Measurements from ENCODE around the gene ELF2. TPM values are rescaled to one million over a fixed set of nuclear protein-coding genes. Genes with fewer than 3 reads are reported as not detected.

The ELF2 gene
- total and polyA plus RNA-seq, 2 of the 8 experiments (the other 6 are each of a cell fraction or from before 2014, with no cell fraction given), result 21.1 to 44.3 TPM

GRCh38 chr4:139036885-139037284, 140.1 kb downstream of the ELF2 start:
- no peak overlapping the region for H3K18ac ChIP-seq (ENCODE audit: extremely low read depth, low read length)
- no peaks in the 10 kb centered on the region for H3K4me1 ChIP-seq (replicated peaks in 1 of 4; ENCODE audit: control insufficient read depth in 3 of 4, insufficient read depth in 4 of 4, low read length in 3 of 4)
- H3K9ac ChIP-seq (replicated peaks in 1 of 4; ENCODE audit: extremely low read depth in 1 of 4, low read depth in 3 of 4, low read length in 3 of 4), result no peak overlapping the region
- H2AFZ ChIP-seq (ENCODE audit: low read length), result no peak overlapping the region
- FAIRE-seq (no peak), DNase-seq (ENCODE audit: low read depth in 1 of 2, low spot score in 2 of 2) (no peak)
- no peak overlapping the region for H2AK5ac ChIP-seq (ENCODE audit: low read depth, low read length)
- peaks cover 3% of the 10 kb centered on the region; the same call in 1 of the 2 replicates for H3K79me1 ChIP-seq (ENCODE audit: low read depth, low read length)
- H3K36me3 ChIP-seq (ENCODE audit: control insufficient read depth in 2 of 4, insufficient read depth in 4 of 4, low read length in 3 of 4), result peaks cover 0 to 3% (median 0%) of the 10 kb centered on the region in 4 experiments; a peak in 2 of 8 replicates
- H3K23ac ChIP-seq (ENCODE audit: insufficient read length), result no peak overlapping the region
- no peak overlapping the region for H3K56ac ChIP-seq (replicated peaks; ENCODE audit: insufficient read length, low read depth, low read length)
- H4K5ac ChIP-seq (ENCODE audit: insufficient read length, low read depth, low read length), result no peak overlapping the region
- H3K27me3 ChIP-seq (replicated peaks in 1 of 4; ENCODE audit: control insufficient read depth in 3 of 4, extremely low read depth in 1 of 4, insufficient read depth in 3 of 4, low read length in 3 of 4), result no peaks in the 10 kb centered on the region
- H2BK12ac ChIP-seq (ENCODE audit: low read depth, low read length), result no peak overlapping the region
- H2BK20ac ChIP-seq (ENCODE audit: low read length), result no peak overlapping the region
- no peaks in the 10 kb centered on the region for H3K23me2 ChIP-seq (ENCODE audit: low read depth, low read length)
- no peak overlapping the region for H3K14ac ChIP-seq (ENCODE audit: insufficient read length)
- H2BK120ac ChIP-seq (replicated peaks; ENCODE audit: low read depth, low read length), result no peak overlapping the region
- no peak overlapping the region for H3K4ac ChIP-seq (replicated peaks; ENCODE audit: insufficient read length, low read depth, low read length)
- WGBS, 2 experiments (ENCODE audit: extremely low coverage in 1 of 2, insufficient coverage in 1 of 2, insufficient read length in 1 of 2, insufficient replicate concordance in 2 of 2, low coverage in 1 of 2, low lambda C conversion rate in 2 of 2, missing lambda C conversion rate in 1 of 2), result 78% methylated on average over 2 of the region's 2 CpGs; no CpG with 5 or more reads in 1 of the 2 experiments
- H4K20me1 ChIP-seq (replicated peaks in 1 of 2; ENCODE audit: control insufficient read depth in 1 of 2, insufficient read depth in 2 of 2, low read length in 2 of 2), result peaks cover 15 to 22% of the 10 kb centered on the region in 2 experiments
- H3K4me2 ChIP-seq (ENCODE audit: insufficient read depth in 1 of 2, low read depth in 2 of 2, low read length in 2 of 2), result no peak overlapping the region
- no peak overlapping the region for H3K27ac ChIP-seq (ENCODE audit: low read depth, low read length)
- H3K9me3 ChIP-seq (ENCODE audit: insufficient read depth in 2 of 2, low read depth in 1 of 2, low read length in 1 of 2), result no peaks in the 10 kb centered on the region; a peak in 1 of 4 replicates
- CTCF ChIA-PET (ENCODE audit: partially characterized antibody), result interaction anchor here (1.6 kb wide), 1 partner anchor 30 kb away, joined by 4 read pairs; no protein-coding TSS in a partner anchor
- no peak overlapping the region for H2BK5ac ChIP-seq (ENCODE audit: low read depth, low read length)
- peaks cover 17 to 95% of the 10 kb centered on the region in 2 experiments for H3K79me2 ChIP-seq (ENCODE audit: control insufficient read depth in 1 of 2, insufficient read depth in 2 of 2, low read length in 2 of 2)
- no peak overlapping the region for H4K8ac ChIP-seq (ENCODE audit: extremely low read depth, insufficient read depth, low read length)
- no peak overlapping the region for H3K4me3 ChIP-seq (ENCODE audit: extremely low read depth in 1 of 4, insufficient read depth in 2 of 4, low read depth in 3 of 4, low read length in 4 of 4)
- H4K91ac ChIP-seq (replicated peaks; ENCODE audit: insufficient read length, low read length), result no peak overlapping the region
- no peak overlapping the region for H2BK15ac ChIP-seq (ENCODE audit: low read length)
- POLR2A ChIA-PET (ENCODE audit: partially characterized antibody), result no interaction called here
- TF ChIP-seq RNF2 (IDR thresholded peaks at IDR 0.05; ENCODE audit: borderline replicate concordance, low read depth, low read length, missing control alignments, poor library complexity, severe bottlenecking), result no peak
- no peak for TF ChIP-seq SRF (IDR thresholded peaks at IDR 0.05; ENCODE audit: low read depth, low read length)
- no peak for TF ChIP-seq TAF1 (IDR thresholded peaks at IDR 0.05; ENCODE audit: low read depth, low read length)
- no peak for TF ChIP-seq TEAD4 (IDR thresholded peaks at IDR 0.05; ENCODE audit: low read depth, low read length)
- TF ChIP-seq SIX5 (IDR thresholded peaks at IDR 0.05; ENCODE audit: low read depth, low read length), result no peak
- no peak for TF ChIP-seq CREB1 (IDR thresholded peaks at IDR 0.05)
- TF ChIP-seq CTBP2 (IDR thresholded peaks at IDR 0.05; ENCODE audit: borderline replicate concordance, insufficient read depth, insufficient read length, low read length), result no peak
- no peak for TF ChIP-seq ASH2L (IDR thresholded peaks at IDR 0.05; ENCODE audit: low read length)
- TF ChIP-seq CBX5 (IDR thresholded peaks at IDR 0.05; ENCODE audit: low read depth, low read length), result no peak
- TF ChIP-seq USF2 (IDR thresholded peaks at IDR 0.05; ENCODE audit: low read length), result no peak
- TF ChIP-seq NANOG (IDR thresholded peaks at IDR 0.05; ENCODE audit: insufficient read depth, low read depth, low read length, poor library complexity, severe bottlenecking), result no peak
- no peak for TF ChIP-seq NRF1 (IDR thresholded peaks at IDR 0.05; ENCODE audit: low read depth, low read length)
- TF ChIP-seq EP300 (IDR thresholded peaks at IDR 0.05; ENCODE audit: borderline replicate concordance in 1 of 2, low read depth in 2 of 2, low read length in 2 of 2), result no peak
